NCI-H2107 treated with DMSO at 0.1 percent for 48 hours (cell line): Measurements from ENCODE around the gene RAI1.

Source experiments
- DNase-seq: peaks from one replicate; lab custom pipeline; 2025; ENCODE audit not compliant: unreplicated experiment; lab: John Stamatoyannopoulos, UW

The RAI1 gene

DNA sequence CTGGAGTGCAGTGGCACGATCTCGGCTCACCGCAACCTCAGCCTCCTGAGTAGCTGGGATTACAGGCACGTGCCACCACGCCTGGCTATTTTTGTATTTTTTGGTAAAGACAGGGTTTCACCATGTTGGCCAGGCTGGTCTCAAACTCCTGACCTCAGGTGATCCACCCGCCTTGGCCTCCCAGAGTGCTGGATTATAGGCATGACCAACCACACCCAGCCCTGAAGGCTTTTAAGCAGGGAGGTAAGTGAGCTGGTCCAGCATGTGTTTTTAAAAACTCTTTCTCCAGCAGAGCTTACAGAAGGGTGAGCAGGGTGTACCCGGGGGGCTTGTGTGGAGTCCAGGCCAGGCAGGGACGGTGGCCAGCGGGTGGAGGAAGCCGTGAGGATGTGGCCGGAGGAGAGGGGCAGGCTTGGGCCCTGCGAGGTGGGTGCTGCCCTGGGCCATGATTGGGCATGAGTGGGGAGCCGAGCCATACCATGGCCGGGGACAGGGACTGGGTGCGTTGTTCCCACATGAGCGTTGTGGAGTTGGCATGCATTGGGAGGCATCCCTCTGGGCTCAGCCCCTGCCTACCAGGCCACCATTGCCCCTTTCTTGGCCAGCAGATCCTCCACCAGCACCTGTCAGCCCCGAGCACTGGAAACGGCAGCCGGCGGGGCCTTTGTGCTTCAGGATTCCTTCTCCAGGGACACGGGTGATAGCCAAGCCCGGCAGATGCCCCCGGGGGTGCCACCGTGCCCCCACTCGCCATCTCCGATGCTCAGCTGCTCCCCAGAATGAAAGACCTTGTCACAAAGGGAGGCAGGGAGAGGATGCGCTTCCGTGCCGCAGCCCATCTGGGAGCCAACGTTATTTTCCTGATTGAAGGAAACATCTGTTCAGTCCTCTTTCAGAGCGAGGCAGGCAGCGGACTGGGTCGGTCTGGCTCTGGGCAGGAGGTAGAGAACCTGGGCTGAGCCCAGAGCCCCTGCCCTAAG, 64.5 kb downstream of the RAI1 start:
- DNase-seq: no peak

DNA sequence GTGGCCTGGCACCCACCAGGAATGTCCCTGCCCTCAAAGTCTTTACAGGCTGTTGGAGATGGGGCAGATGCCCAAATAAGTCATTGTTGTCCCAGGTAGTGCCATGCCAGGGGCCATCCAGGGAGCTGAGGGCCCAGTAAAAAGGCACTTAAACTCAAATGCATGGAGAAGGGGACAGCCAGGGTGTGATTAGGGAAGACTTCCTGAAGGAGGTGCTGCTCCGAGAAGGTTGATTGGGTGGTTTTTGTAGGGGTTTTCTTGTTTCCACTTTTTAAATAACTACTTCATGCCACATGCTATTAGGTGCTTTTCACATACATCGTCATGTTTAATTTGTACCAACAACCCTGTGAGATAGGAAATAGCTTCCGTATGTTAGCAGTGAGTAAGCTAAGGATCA, 66.9 kb downstream of the RAI1 start:
- DNase-seq: no peak

- no peak for DNase-seq
Observed at GRCh38 chr17:17748604-17749003, 67.3 kb downstream of the RAI1 start.

DNA sequence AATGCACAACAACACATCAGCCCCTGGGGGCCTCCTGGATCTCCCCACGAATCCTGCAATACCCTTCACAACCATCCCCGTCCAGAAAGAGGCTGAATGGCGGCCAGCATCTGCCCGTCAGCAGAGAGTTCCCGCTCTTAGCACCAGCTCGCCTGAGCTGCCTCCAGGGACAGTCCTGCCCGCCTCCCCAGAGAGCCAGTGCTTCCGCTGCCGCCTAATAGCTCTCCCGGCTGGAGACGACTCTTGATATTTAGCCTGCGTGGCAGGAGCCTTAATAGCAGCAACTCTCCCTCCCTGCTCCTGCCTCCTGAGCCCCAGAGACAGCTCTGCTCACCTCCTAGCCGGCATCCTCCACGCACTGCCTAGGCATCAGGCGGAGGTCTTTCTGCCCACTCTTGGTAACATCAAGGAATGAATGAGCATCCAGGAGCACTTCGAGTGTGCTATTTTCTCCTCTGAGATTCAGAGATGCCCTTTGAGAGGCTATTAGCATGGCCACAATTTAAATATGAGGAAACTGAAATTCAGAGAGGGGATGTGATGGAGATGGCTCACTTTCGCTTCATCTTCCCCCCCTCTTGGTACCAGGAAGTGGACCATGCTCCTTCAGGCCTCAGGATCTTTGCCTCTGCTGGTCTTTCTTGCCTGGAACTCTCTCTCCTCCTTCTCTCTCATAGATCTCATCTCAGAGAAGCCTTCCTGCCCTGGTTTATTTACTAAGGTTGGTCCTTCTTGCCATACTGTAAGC, 67.9 kb downstream of the RAI1 start:
- DNase-seq: peak; percentile 50

GRCh38 chr17:17749921-17750320, 68.7 kb downstream of the RAI1 start:
- no peak for DNase-seq

GRCh38 chr17:17750881-17751280, 69.6 kb downstream of the RAI1 start:
- no peak for DNase-seq

DNA sequence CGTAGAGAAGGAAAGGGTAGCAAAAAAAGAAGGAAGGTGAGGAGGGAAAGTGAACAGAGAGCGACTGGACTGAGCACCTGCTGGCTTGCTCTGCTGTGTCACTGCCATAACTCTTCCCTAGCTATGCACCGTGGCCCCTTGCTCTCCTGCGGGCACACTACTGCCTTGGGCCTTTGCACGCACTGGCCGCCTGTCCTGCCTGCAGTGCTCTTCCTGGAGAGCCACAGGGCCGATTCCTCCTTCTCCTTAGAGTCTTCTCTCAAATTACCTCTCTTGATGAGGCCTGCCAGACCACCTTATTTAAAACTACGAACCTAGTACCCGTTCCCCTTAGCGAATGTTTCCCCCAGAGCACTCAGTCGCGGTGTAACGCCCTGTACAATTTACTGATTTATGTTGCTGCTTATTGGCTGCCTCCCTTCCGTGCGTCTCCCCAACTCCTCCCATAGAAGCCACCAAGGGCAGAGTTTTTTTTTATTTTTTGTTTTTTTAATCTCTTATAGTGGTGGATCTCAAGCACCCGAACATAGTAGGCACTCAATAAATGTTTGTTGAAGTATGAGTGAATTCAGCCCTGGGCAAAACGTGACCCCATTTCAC, 70.3 kb downstream of the RAI1 start:
- no peak for DNase-seq

GRCh38 chr17:17752089-17752820, 71.0 kb downstream of the RAI1 start:
- DNase-seq: peak; percentile 55

- no peak for DNase-seq
Observed at GRCh38 chr17:17752821-17753321, 71.6 kb downstream of the RAI1 start.

GRCh38 chr17:17754719-17755686, 73.7 kb downstream of the RAI1 start:
- DNase-seq: no peak

- no peak for DNase-seq
Observed at GRCh38 chr17:17755715-17756114, 74.5 kb downstream of the RAI1 start.

GRCh38 chr17:17757391-17757791, 76.1 kb downstream of the RAI1 start:
- no peak for DNase-seq

GRCh38 chr17:17757956-17758845, 76.9 kb downstream of the RAI1 start:
- DNase-seq: peak; percentile 55

- no peak for DNase-seq
Observed at GRCh38 chr17:17758941-17759563, 77.8 kb downstream of the RAI1 start.

GRCh38 chr17:17760350-17760749, 79.1 kb downstream of the RAI1 start:
- DNase-seq: no peak

DNA sequence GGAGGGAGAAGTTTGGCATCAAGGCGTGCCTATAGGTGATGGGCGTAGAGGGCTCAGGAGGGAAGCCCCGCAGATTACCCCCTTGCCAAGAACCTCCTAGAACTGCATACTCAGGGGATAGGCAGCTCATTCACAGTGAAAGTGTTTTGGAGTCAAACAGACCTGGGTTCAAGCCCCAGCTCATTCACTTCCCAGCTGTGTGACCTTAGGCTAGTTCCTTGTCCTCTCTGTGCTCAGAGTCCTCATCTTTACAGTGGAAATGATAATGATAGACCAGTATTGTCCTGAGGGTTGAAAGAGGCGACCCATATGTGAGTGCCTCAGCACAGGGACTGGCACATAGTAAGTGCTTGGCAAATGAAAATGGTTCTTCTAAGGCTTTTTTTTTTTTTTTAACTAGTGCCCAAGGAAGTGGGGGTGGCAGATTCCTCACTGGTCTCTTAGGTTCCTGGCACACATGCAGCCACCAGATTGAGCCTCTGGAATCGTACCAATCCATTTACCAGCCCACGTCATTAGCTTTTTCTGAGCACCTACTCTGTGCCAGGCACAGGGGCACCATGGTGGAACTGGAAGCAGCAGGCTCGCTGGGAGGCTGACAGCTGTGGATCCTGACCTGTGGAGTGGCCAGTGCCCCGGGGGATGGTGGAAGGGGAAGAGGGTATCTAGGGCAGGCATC, 79.8 kb downstream of the RAI1 start:
- DNase-seq: no peak

GRCh38 chr17:17761894-17762743, 80.9 kb downstream of the RAI1 start:
- DNase-seq: no peak
